HUES6 (cell line): ENCODE data around the gene TRMT11.
"Not testable (repeated sequence)": the region's sequence is repeated elsewhere in the genome, so short reads cannot be mapped to it uniquely, and the experiment has no call there.

Experiments
- H3K27ac ChIP-seq: 2 replicates; pipeline ENCODE4 v1.7.0; 2013; ENCODE audit warnings: low read depth, mild to moderate bottlenecking, low read length, inconsistent platforms
- H3K27me3 ChIP-seq: 2 replicates; pipeline ENCODE4 v1.6.1; 2013; ENCODE audit warnings: low read length; ENCODE audit not compliant: control insufficient read depth, insufficient read depth
- H3K36me3 ChIP-seq: 2 replicates; pipeline ENCODE4 v1.6.1; 2013; ENCODE audit warnings: low read length; ENCODE audit not compliant: control insufficient read depth, insufficient read depth
- H3K4me1 ChIP-seq: 2 replicates; pipeline ENCODE4 v1.6.1; 2013; ENCODE audit warnings: low read length; ENCODE audit not compliant: control insufficient read depth, insufficient read depth
- H3K4me3 ChIP-seq: 2 replicates; pipeline ENCODE4 v1.5.1; 2013; ENCODE audit warnings: low read depth, low read length
- H3K9ac ChIP-seq: one replicate; pipeline ENCODE4 v1.6.1; 2013; ENCODE audit warnings: mild to moderate bottlenecking, low read length
- H3K9me3 ChIP-seq: 2 replicates; pipeline ENCODE4 v1.6.1; 2013; ENCODE audit warnings: low read depth, low read length; ENCODE audit not compliant: control insufficient read depth, insufficient read depth

The TRMT11 gene

DNA sequence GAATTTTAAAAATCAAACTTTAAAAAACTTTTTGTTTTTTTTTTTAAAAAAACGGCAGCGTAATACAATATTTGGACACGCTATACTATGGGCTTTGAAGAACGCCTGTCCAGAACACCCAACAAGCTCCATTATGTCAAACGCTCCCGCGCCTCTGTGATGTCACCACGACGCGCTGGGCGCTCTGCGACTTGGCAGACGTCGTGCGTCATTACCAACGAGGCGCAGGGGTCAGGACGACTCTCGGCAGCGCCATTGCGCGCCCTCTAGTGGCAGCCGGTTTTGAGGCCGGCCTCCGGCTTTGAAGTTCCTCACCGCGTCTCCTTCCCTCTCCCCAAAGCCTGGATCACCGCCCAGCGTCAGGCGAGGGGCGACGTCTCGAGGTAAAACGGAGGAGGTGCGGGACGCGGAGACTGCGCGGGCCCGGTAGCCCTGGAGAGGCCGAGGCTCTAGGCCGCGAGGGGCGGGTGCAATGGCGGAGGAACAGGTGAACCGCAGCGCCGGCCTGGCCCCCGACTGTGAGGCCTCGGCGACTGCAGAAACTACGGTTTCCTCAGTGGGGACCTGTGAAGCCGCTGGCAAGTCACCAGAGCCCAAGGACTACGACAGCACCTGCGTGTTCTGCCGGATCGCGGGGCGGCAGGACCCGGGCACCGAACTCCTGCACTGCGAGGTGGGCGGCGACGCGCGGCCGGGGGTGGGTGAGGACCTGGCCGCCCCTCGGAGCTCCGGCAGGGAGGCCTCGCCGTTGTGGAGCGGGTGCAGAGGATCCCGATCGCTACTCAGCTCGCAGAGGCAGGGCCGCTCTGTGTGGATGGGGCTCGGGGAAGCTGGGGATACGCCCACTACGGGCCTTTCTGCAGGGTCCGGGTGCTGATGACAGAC is 29.6 kb upstream of the TRMT11 start, which contains the start of gene HINT3:
Gene HINT3 (plus strand): TSS at position 265 of the 885 bp plus-strand sequence. CDS start 208 bp downstream, at position 473.
- Histone ChIP-seq H3K27me3 (no peaks in the 10 kb centered on the region), H3K4me3 (peak within 1 kb of the TSS; percentile 82), H3K9me3 (no peaks in the 10 kb centered on the region), H3K9ac (peak within 1 kb of the TSS; percentile 79), H3K27ac (peak within 1 kb of the TSS; percentile 69), H3K36me3 (no peaks in the 10 kb centered on the region), H3K4me1 (peaks cover 7% of the 10 kb centered on the region; the same call in 1 of the 2 replicates)

DNA sequence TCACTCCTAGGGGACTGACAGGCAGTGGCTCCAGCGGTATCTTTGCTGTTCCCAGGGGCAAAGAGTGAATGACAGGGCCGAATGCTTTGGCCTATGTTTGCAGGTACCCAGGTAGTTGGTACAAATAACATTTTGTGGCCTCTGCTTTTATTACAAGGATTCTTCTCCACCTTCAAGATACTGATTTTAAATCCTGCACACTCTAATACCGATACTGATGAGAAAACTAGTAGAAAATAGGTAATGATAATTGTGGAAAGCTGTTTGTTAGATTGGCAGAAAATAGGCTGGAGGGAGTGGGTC is 29.0 kb upstream of the TRMT11 start:
- no peaks in the 10 kb centered on the region for H3K36me3 ChIP-seq
- peak overlapping the region; percentile 82 for H3K4me3 ChIP-seq
- H3K9ac ChIP-seq = peak overlapping the region; percentile 79
- peaks cover 7% of the 10 kb centered on the region; the same call in 1 of the 2 replicates for H3K4me1 ChIP-seq
- no peaks in the 10 kb centered on the region for H3K27me3 ChIP-seq
- H3K9me3 ChIP-seq = no peaks in the 10 kb centered on the region
- no peak overlapping the region for H3K27ac ChIP-seq

DNA sequence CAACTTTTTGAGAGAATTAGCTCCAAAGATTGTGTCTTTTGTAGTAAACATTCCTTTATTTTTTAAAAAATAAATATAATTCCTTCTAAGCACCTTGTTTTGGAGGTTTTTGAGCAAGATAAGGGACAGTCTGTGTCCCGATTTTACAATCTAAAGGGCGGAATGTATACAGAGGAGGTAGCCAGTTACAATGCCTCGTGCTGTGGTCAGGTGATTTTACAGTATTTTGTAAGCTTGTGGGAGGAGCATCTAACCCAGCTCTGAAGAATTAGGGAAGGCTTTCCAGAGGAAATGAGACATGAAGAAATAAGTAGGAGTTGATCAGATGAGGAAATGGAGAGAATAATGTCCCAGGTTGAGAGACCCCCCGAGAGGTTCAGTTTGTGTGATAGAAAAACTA is 28.5 kb upstream of the TRMT11 start:
- Histone ChIP-seq H3K36me3 (no peaks in the 10 kb centered on the region), H3K9ac (no peak overlapping the region), H3K4me1 (peaks cover 7% of the 10 kb centered on the region; the same call in 1 of the 2 replicates), H3K27me3 (no peaks in the 10 kb centered on the region), H3K9me3 (no peaks in the 10 kb centered on the region), H3K27ac (no peak overlapping the region), H3K4me3 (peak overlapping the region; percentile 82)

DNA sequence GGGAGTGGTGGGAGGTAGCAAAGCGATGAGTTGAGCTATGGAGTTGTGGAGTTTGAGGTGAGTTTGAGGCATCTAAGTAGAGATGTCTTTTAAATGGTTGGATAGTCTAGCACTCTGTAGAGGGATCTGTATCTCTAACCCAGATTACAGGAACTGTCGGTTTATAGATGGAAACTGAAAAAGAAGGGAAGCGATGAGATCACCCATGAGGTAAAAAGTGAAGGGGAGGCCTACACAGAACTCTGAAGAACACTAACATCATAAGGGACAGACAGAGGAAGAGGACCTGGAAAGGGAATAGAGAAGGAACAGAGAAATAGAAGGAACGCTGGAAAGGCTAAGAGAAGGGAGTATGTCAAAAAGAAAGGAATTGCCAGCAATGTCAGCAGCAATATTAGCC is 27.3 kb upstream of the TRMT11 start:
- Histone ChIP-seq H3K4me3 (no peak overlapping the region), H3K9ac (no peak overlapping the region), H3K27ac (no peak overlapping the region), H3K36me3 (no peaks in the 10 kb centered on the region), H3K27me3 (no peaks in the 10 kb centered on the region), H3K4me1 (peaks cover 7% of the 10 kb centered on the region; the same call in 1 of the 2 replicates), H3K9me3 (no peaks in the 10 kb centered on the region)

DNA sequence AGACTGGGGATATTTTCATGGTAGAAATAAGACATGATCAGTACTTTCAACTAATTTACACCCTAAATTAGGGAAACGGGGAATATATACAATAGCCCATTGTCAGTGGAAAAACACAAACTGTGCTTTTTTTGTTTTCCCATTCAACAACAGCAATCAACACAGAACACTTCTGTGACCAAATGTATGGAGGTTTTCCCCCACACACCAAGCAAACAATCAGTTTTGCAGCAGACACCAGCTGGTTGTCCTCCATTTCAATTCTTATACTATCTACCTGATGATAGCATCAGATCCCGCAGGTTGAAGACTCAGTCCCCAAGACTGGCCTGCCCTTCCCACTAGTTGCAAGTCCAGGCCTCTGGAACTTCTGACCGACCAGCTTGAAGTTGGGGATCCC is 25.2 kb upstream of the TRMT11 start:
- Histone ChIP-seq H3K9me3 (no peaks in the 10 kb centered on the region), H3K27ac (no peak overlapping the region), H3K4me3 (no peak overlapping the region), H3K9ac (no peak overlapping the region), H3K36me3 (no peaks in the 10 kb centered on the region), H3K27me3 (no peaks in the 10 kb centered on the region), H3K4me1 (peaks cover 7% of the 10 kb centered on the region; the same call in 1 of the 2 replicates)

DNA sequence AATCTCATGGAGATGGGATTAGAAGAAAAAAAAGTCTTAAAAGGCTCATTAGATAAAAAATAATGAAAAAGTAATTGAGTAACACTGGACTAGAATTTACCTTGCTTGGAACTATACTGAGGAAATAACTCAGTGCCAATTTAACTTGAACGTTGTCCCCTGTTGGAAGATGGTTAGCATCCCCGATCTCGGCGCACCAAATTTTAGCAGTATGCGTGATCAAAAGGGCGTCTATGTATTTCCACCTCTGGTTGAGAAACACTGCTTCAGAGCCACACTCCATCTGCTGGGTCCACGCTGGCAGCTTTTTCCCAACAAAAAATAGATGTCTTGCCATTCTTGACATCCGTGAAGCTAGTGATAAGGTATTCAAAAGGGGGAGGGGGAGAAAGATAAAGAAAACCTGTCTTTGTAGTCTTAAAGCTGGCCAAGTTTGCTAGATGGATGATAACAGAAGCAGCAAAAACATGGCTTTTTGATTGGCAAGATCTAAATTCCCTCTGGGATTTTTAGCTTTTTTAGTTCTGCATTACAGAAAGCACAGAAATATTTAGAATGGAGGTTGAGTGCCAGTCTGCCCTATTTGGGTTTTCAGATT is 23.3 kb upstream of the TRMT11 start:
- H3K9me3 ChIP-seq = no peaks in the 10 kb centered on the region
- no peak overlapping the region for H3K9ac ChIP-seq
- H3K27me3 ChIP-seq = no peaks in the 10 kb centered on the region
- H3K27ac ChIP-seq = no peak overlapping the region
- no peaks in the 10 kb centered on the region for H3K36me3 ChIP-seq
- H3K4me3 ChIP-seq = no peak overlapping the region
- H3K4me1 ChIP-seq = peaks cover 3% of the 10 kb centered on the region; the same call in 1 of the 2 replicates

DNA sequence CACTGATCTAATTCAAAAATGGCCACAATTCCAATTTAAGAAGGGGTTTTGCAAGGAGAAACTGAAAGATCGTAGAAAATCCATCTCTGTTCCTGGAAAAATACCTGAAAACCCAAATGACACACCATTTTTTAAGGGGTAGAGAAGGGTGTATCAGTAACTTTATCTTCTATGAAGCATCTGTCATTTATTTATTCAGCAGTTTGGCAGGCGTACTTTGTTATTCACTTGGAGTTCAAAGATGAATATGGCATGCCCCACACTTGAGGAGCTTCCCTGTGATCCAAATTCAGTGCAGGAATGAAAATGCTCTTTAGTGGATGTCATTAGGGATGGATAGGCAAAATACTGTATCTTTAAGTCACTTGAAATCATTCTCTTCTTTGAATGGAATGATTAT is 22.5 kb upstream of the TRMT11 start:
- Histone ChIP-seq H3K4me3 (no peak overlapping the region), H3K9ac (no peak overlapping the region), H3K9me3 (no peaks in the 10 kb centered on the region), H3K27me3 (no peaks in the 10 kb centered on the region), H3K36me3 (no peaks in the 10 kb centered on the region), H3K4me1 (no peaks in the 10 kb centered on the region), H3K27ac (no peak overlapping the region)

DNA sequence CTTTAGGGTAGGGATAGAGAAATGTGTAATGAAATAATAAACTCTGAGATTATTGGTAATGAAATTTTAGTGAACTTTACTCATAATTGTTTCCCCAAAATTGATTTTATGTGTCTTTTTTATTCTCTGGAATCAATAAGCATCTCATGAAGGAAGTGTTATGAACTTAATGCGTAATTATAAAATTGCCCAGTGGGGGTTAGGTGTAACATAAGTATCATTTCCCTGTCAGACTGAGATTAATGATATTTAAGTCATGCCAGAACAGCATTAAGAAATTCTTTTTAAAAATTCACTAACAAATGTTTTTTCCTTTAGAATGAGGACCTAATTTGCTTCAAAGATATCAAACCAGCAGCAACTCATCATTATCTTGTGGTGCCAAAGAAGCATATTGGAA is 19.8 kb upstream of the TRMT11 start:
- Histone ChIP-seq H3K27ac (no peak overlapping the region), H3K9me3 (no peaks in the 10 kb centered on the region), H3K4me3 (no peak overlapping the region), H3K36me3 (no peaks in the 10 kb centered on the region), H3K27me3 (no peaks in the 10 kb centered on the region), H3K4me1 (no peaks in the 10 kb centered on the region), H3K9ac (no peak overlapping the region)

DNA sequence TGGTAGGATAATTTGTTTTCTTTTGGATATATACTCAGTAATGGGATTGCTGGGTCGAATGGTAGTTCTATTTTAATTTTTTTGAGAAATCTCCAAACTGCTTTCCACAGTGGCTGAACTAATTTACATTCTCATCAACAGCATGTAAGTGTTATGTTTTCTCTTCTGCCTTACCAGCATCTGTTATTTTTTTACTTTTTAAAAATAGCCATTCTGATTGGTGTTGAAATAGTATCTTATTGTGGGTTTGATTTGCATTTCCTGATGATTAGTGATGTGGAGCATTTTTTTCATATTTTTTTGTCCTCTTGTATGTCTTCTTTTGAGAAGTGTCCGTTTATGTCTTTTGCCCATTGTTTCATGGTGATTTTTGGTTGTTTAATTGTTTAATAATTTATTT is 17.8 kb upstream of the TRMT11 start:
- no peaks in the 10 kb centered on the region for H3K4me1 ChIP-seq
- no peak overlapping the region for H3K4me3 ChIP-seq
- no peaks in the 10 kb centered on the region for H3K27me3 ChIP-seq
- no peaks in the 10 kb centered on the region for H3K9me3 ChIP-seq
- H3K36me3 ChIP-seq = no peaks in the 10 kb centered on the region
- H3K9ac ChIP-seq = no peak overlapping the region
- no peak overlapping the region for H3K27ac ChIP-seq

DNA sequence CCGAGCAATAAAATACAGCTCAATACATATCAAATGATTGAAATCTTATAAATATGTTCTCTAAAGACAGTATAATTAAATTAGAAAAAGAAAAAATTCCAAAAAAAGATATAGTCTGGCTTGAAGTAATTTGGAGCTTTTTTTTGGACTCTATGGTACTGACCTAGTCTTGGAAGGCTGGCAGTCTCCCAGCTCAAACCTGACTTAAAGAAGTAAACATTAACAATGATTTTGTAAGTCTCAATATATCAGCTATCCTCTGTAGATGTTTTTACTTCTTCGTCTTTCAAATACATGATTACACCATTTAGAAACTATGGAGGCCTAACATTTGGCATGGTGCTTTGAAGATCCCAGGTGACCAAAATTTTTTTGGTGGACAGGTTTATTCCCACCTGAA is 15.6 kb upstream of the TRMT11 start:
- no peak overlapping the region for H3K4me3 ChIP-seq
- no peak overlapping the region for H3K9ac ChIP-seq
- no peaks in the 10 kb centered on the region for H3K27me3 ChIP-seq
- H3K27ac ChIP-seq = no peak overlapping the region
- no peaks in the 10 kb centered on the region; the same call in 1 of the 2 replicates for H3K36me3 ChIP-seq
- no peaks in the 10 kb centered on the region for H3K9me3 ChIP-seq
- no peaks in the 10 kb centered on the region for H3K4me1 ChIP-seq

DNA sequence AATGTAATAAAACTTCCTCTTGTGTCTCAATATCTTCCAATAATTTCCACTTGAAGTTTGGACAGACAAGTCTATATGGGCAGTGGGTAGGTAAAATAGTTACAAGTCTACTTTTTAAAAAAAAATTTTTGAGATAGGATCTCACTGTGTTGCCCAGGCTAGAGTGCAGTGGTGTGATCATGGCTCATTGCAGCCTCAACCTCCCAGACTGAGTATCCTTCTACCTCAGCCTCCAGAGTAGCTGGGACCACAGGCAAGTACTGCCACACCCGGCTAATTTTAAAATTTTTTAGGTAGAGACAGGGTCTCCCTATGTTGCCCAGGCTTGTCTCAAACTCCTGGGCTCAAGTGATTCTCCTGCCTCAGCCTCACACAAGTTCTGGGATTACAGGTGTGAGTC is 13.9 kb upstream of the TRMT11 start:
- H3K27me3 ChIP-seq, H3K27ac ChIP-seq, H3K9me3 ChIP-seq, H3K9ac ChIP-seq, H3K36me3 ChIP-seq, H3K4me3 ChIP-seq, H3K4me1 ChIP-seq: not testable (repeated sequence)
